Aorta (tissue), 5 donors: Measurements from ENCODE around the gene COX6B2. TPM values are rescaled to one million over a fixed set of nuclear protein-coding genes. Genes with fewer than 3 reads are reported as not detected.

Source experiments
- ATAC-seq: fragments of 200-7000 bp; cut with Tn5 transposase; one replicate; pipeline ENCODE4 v1.9.1; 2022; ENCODE audit warnings: moderate library complexity; ENCODE audit not compliant: low FRiP score
- DNase-seq, 2 donors: peaks; one replicate each; pipeline ENCODE4 v3.0.0-alpha.2; 2020
- H3K27ac ChIP-seq, 2 donors: one replicate each; pipeline ENCODE4 v1.5.1; 2013; ENCODE audit warnings: low read length in 2 of 2, mild to moderate bottlenecking in 2 of 2, moderate library complexity in 2 of 2, control low read depth in 1 of 2, inconsistent platforms in 1 of 2, low read depth in 1 of 2
- H3K27me3 ChIP-seq, 2 donors: one replicate each; pipeline ENCODE4 v1.6.1; 2013; ENCODE audit warnings: control low read depth in 1 of 2, low read length in 1 of 2, mild to moderate bottlenecking in 1 of 2, moderate library complexity in 1 of 2; ENCODE audit not compliant: insufficient read depth in 2 of 2, control insufficient read depth in 1 of 2
- H3K36me3 ChIP-seq, 2 donors: one replicate each; pipeline ENCODE4 v1.6.1; 2013; ENCODE audit warnings: control low read depth in 1 of 2, low read length in 1 of 2, mild to moderate bottlenecking in 1 of 2; ENCODE audit not compliant: insufficient read depth in 2 of 2, control insufficient read depth in 1 of 2
- H3K4me1 ChIP-seq, 2 donors: one replicate each; pipeline ENCODE4 v1.6.1; 2013; ENCODE audit warnings: low read length in 2 of 2, control low read depth in 1 of 2, mild to moderate bottlenecking in 1 of 2, moderate library complexity in 1 of 2; ENCODE audit not compliant: insufficient read depth in 2 of 2, control insufficient read depth in 1 of 2
- H3K4me3 ChIP-seq, 2 donors: one replicate each; pipeline ENCODE4 v1.5.1; 2013; ENCODE audit warnings: low read length in 2 of 2, control low read depth in 1 of 2, mild to moderate bottlenecking in 1 of 2
- H3K9me3 ChIP-seq: one replicate; pipeline ENCODE4 v1.6.1; 2013; ENCODE audit warnings: mild to moderate bottlenecking, low read length; ENCODE audit not compliant: control insufficient read depth
- WGBS, 2 donors: extraction: QIAGEN DNeasy Blood & Tissue Kit; methylation state at CpG; one replicate each; pipeline ENCODE4 v1.1.7; 2013; 5-methylcytosine and 5-hydroxymethylcytosine counted together
- intact Hi-C, 2 donors: fragments of 100-400 bp; cut with DNase I; formaldehyde crosslinking; loops; one replicate each; pipeline versions ENCODE4 v1.14.2 to v1.15.0; 2022
- polyA plus RNA-seq, 2 donors: library from polyadenylated mRNA; stranded (reverse); fragments of 200-250 nt; gene quantifications; one replicate each; pipeline ENCODE4 v1.2.3, GENCODE V29; 2013
- total RNA-seq, 2 donors: library from RNA; stranded (reverse); fragmentation: NEBNext Ultra II Directional; extraction: Animal tissue kit (Norgen Biotek cat#: 25700); gene quantifications; one replicate each; pipeline ENCODE4 v1.2.1, GENCODE V29; 2021
- donor health status: healthy with polysubstance abuse.
- donor health status: Bipolar disorder and iron deficiency.
- donor health status: DM: no; HTN: no; CAD: no.
- donor health status: DM: no; HTN: no; CAD: no.
- donor health status: DM: yes; HTN: yes; CAD: no.

Gene COX6B2
- total and polyA plus RNA-seq, 4 donors: 0.19 to 0.99 TPM; not detected in 2

- Histone ChIP-seq H3K4me3 (peak within 1 kb of the TSS; percentile 38 to 43), H3K9me3 (no peaks in the 10 kb centered on the region), H3K36me3 (no peaks in the 10 kb centered on the region), H3K27ac (peak within 1 kb of the TSS in 1 of 2 donors; percentile 86), H3K27me3 (peaks cover 0 to 2% of the 10 kb centered on the region in 2 donors), H3K4me1 (no peaks in the 10 kb centered on the region)
- no peak for DNase-seq
- intact Hi-C loops: loop anchor here (2.0 to 5.0 kb wide), 3 partner anchors 42 to 104 kb away; partner anchors contain the start of gene HSPBP1 (in 1 of the 2)
- 21 to 40% methylated on average over 38 to 72 of the region's 72 CpGs for WGBS, 2 donors
- no peak for ATAC-seq
Observed at GRCh38 chr19:55384131-55384919, 29.8 kb upstream of the COX6B2 start, which contains the start of gene TMEM238. Gene TMEM238 (minus strand): TSS chr19:55384292. CDS start chr19:55384259, 33 bp downstream.

GRCh38 chr19:55383279-55384130 lies 29.0 kb upstream of the COX6B2 start:
- no peaks in the 10 kb centered on the region for H3K9me3 ChIP-seq
- peak overlapping the region in 1 of 2 donors; percentile 86 for H3K27ac ChIP-seq
- WGBS, 2 donors: 6 to 20% methylated on average over 24 to 88 of the region's 88 CpGs
- H3K27me3 ChIP-seq: peaks cover 0 to 2% of the 10 kb centered on the region in 2 donors
- DNase-seq: peak; percentile 68 to 86
- no peaks in the 10 kb centered on the region for H3K36me3 ChIP-seq
- H3K4me3 ChIP-seq: peak overlapping the region; percentile 38 to 43
- no peaks in the 10 kb centered on the region for H3K4me1 ChIP-seq
- no peak for ATAC-seq
- intact Hi-C loops: loop anchor here (2.0 to 5.0 kb wide), 3 partner anchors 41 to 103 kb away; partner anchors contain the start of gene HSPBP1 (in 1 of the 2)

- H3K4me3 ChIP-seq: no peak overlapping the region
- H3K36me3 ChIP-seq: no peaks in the 10 kb centered on the region
- intact Hi-C loops: loop anchor here in 1 of 2 donors (5.0 kb wide), 1 partner anchor 40 kb away; no protein-coding TSS in a partner anchor
- H3K4me1 ChIP-seq: no peaks in the 10 kb centered on the region
- DNase-seq (no peak), ATAC-seq (no peak)
- no peak overlapping the region for H3K27ac ChIP-seq
- H3K9me3 ChIP-seq: no peaks in the 10 kb centered on the region
- WGBS, 2 donors: 98 to 100% methylated on average over 3 of the region's 3 CpGs
- H3K27me3 ChIP-seq: peaks cover 0 to 2% of the 10 kb centered on the region in 2 donors
Observed at GRCh38 chr19:55382522-55383054, 28.1 kb upstream of the COX6B2 start.

- WGBS, 2 donors: 97 to 99% methylated on average over 5 of the region's 5 CpGs
- no peaks in the 10 kb centered on the region for H3K9me3 ChIP-seq
- no peaks in the 10 kb centered on the region for H3K4me1 ChIP-seq
- DNase-seq: no peak
- H3K4me3 ChIP-seq: no peak overlapping the region
- no peak for ATAC-seq
- peaks cover 0 to 2% of the 10 kb centered on the region in 2 donors for H3K27me3 ChIP-seq
- no peaks in the 10 kb centered on the region for H3K36me3 ChIP-seq
- intact Hi-C loops: loop anchor here in 1 of 2 donors (5.0 kb wide), 1 partner anchor 40 kb away; no protein-coding TSS in a partner anchor
- no peak overlapping the region for H3K27ac ChIP-seq
Observed at GRCh38 chr19:55382013-55382412, 27.5 kb upstream of the COX6B2 start.

- Histone ChIP-seq H3K27ac (no peak overlapping the region), H3K27me3 (no peaks in the 10 kb centered on the region), H3K4me3 (no peak overlapping the region), H3K9me3 (no peaks in the 10 kb centered on the region), H3K36me3 (no peaks in the 10 kb centered on the region), H3K4me1 (no peaks in the 10 kb centered on the region)
- 74 to 81% methylated on average over 11 of the region's 11 CpGs for WGBS, 2 donors
- DNase-seq (no peak), ATAC-seq (no peak)
- intact Hi-C loops: no loop called here
Observed at GRCh38 chr19:55379174-55379573, 24.7 kb upstream of the COX6B2 start.

- intact Hi-C loops: no loop called here
- H3K4me1 ChIP-seq: no peaks in the 10 kb centered on the region
- 8 to 9% methylated on average over 38 to 43 of the region's 43 CpGs for WGBS, 2 donors
- no peaks in the 10 kb centered on the region for H3K36me3 ChIP-seq
- H3K27ac ChIP-seq: no peak overlapping the region
- no peaks in the 10 kb centered on the region for H3K27me3 ChIP-seq
- no peak overlapping the region for H3K4me3 ChIP-seq
- DNase-seq: no peak
- H3K9me3 ChIP-seq: no peaks in the 10 kb centered on the region
- no peak for ATAC-seq
Observed at GRCh38 chr19:55377356-55378131, 23.0 kb upstream of the COX6B2 start.

GRCh38 chr19:55376241-55376933 lies 21.9 kb upstream of the COX6B2 start, which contains the start of gene TMEM190:
Gene TMEM190 (plus strand): TSS chr19:55376826. CDS start chr19:55376854, 28 bp downstream.
- Histone ChIP-seq H3K27me3 (no peaks in the 10 kb centered on the region), H3K4me3 (no peak within 1 kb of the TSS), H3K36me3 (no peaks in the 10 kb centered on the region), H3K4me1 (no peaks in the 10 kb centered on the region), H3K9me3 (no peaks in the 10 kb centered on the region), H3K27ac (no peak within 1 kb of the TSS)
- no peak for ATAC-seq
- 53 to 56% methylated on average over 21 of the region's 21 CpGs for WGBS, 2 donors
- intact Hi-C loops: no loop called here
- no peak for DNase-seq
